H9 (cell line): ENCODE results near the gene DMAP1. TPM values are rescaled to one million over a fixed set of nuclear protein-coding genes. Genes with fewer than 3 reads are reported as not detected.

Experiments
- DNase-seq: peaks from one replicate; pipeline ENCODE4 v3.0.0-alpha.2; 2017
- H2AFZ ChIP-seq: one replicate; pipeline ENCODE4 v1.6.1; 2013; ENCODE audit warnings: mild to moderate bottlenecking, low read length, control low read depth, moderate library complexity
- H2AK5ac ChIP-seq: 2 replicates; pipeline ENCODE4 v1.6.1; 2013; ENCODE audit warnings: low read length, control low read depth, mixed read lengths; ENCODE audit not compliant: insufficient read length
- H2BK120ac ChIP-seq: one replicate; pipeline ENCODE4 v1.6.1; 2013; ENCODE audit warnings: low read depth, mild to moderate bottlenecking, low read length, control low read depth, inconsistent platforms; ENCODE audit not compliant: poor library complexity, severe bottlenecking
- H2BK12ac ChIP-seq: 2 replicates; pipeline ENCODE4 v1.6.1; 2013; ENCODE audit warnings: low read length, control low read depth, mixed read lengths, low read depth; ENCODE audit not compliant: insufficient read length
- H2BK15ac ChIP-seq: 2 replicates; pipeline ENCODE4 v1.6.1; 2013; ENCODE audit warnings: low read depth, low read length, control low read depth
- H2BK20ac ChIP-seq: one replicate; pipeline ENCODE4 v1.6.1; 2013; ENCODE audit warnings: low read depth, mild to moderate bottlenecking, low read length, control low read depth, inconsistent platforms; ENCODE audit not compliant: poor library complexity, severe bottlenecking
- H2BK5ac ChIP-seq: 2 replicates; pipeline ENCODE4 v1.6.1; 2013; ENCODE audit warnings: low read length, control low read depth, mixed read lengths; ENCODE audit not compliant: insufficient read length
- H3K14ac ChIP-seq: 2 replicates; pipeline ENCODE4 v1.6.1; 2013; ENCODE audit warnings: low read length, control low read depth; ENCODE audit not compliant: insufficient read depth
- H3K18ac ChIP-seq: 2 replicates; pipeline ENCODE4 v1.6.1; 2013; ENCODE audit warnings: low read depth, mild to moderate bottlenecking, mixed read lengths, low read length, control low read depth; ENCODE audit not compliant: insufficient read length
- H3K23ac ChIP-seq: 2 replicates; pipeline ENCODE4 v1.6.1; 2013; ENCODE audit warnings: low read length, control low read depth, mixed read lengths, low read depth; ENCODE audit not compliant: insufficient read length
- H3K23me2 ChIP-seq: 2 replicates; pipeline ENCODE4 v1.6.1; 2013; ENCODE audit warnings: low read depth, mild to moderate bottlenecking, mixed read lengths, low read length, control low read depth; ENCODE audit not compliant: insufficient read length, poor library complexity, severe bottlenecking
- H3K27ac ChIP-seq: 2 replicates; pipeline ENCODE4 v1.5.1; 2013; ENCODE audit warnings: low read length, control low read depth, mixed read lengths, low read depth; ENCODE audit not compliant: insufficient read length
- H3K27me3 ChIP-seq: 2 replicates; pipeline ENCODE4 v1.6.1; 2013; ENCODE audit warnings: low read length, control low read depth, inconsistent platforms; ENCODE audit not compliant: insufficient read depth
- H3K4ac ChIP-seq: 2 replicates; pipeline ENCODE4 v1.6.1; 2013; ENCODE audit warnings: low read depth, mild to moderate bottlenecking, control low read depth, inconsistent platforms, low read length, moderate library complexity
- H3K4me1 ChIP-seq: 2 replicates; pipeline ENCODE4 v1.6.1; 2013; ENCODE audit warnings: low read length, control low read depth, inconsistent platforms; ENCODE audit not compliant: insufficient read depth
- H3K4me2 ChIP-seq: 2 replicates; pipeline ENCODE4 v1.6.1; 2013; ENCODE audit warnings: low read length, control low read depth, mixed read lengths; ENCODE audit not compliant: insufficient read length, insufficient read depth
- H3K56ac ChIP-seq: 2 replicates; pipeline ENCODE4 v1.6.1; 2013; ENCODE audit warnings: low read depth, mild to moderate bottlenecking, mixed read lengths, low read length, control low read depth; ENCODE audit not compliant: insufficient read length
- H3K79me1 ChIP-seq: 2 replicates; pipeline ENCODE4 v1.6.1; 2013; ENCODE audit warnings: low read depth, mild to moderate bottlenecking, moderate library complexity, low read length, control low read depth, inconsistent platforms; ENCODE audit not compliant: insufficient read depth, poor library complexity, severe bottlenecking
- H3K79me2 ChIP-seq: 2 replicates; pipeline ENCODE4 v1.6.1; 2013; ENCODE audit warnings: low read length, control low read depth, inconsistent platforms; ENCODE audit not compliant: insufficient read depth
- H3K9ac ChIP-seq: 2 replicates; pipeline ENCODE4 v1.6.1; 2013; ENCODE audit warnings: low read length, control low read depth, mixed read lengths; ENCODE audit not compliant: insufficient read length; ENCODE audit errors: extremely low read depth
- H3K9me3 ChIP-seq: one replicate; pipeline ENCODE4 v1.6.1; 2013; ENCODE audit warnings: low read depth, low read length, inconsistent platforms; ENCODE audit not compliant: control insufficient read depth
- H3T11ph ChIP-seq: one replicate; pipeline ENCODE4 v1.6.1; 2013; ENCODE audit warnings: mild to moderate bottlenecking, low read length, control low read depth, inconsistent platforms
- H4K20me1 ChIP-seq: one replicate; pipeline ENCODE4 v1.6.1; 2013; ENCODE audit not compliant: control insufficient read depth, insufficient read length, insufficient read depth
- H4K5ac ChIP-seq: 2 replicates; pipeline ENCODE4 v1.6.1; 2013; ENCODE audit warnings: low read depth, mild to moderate bottlenecking, mixed read lengths, low read length, control low read depth; ENCODE audit not compliant: insufficient read length
- H4K8ac ChIP-seq: replicated peaks from 2 replicates; pipeline ENCODE4 v1.6.1; 2013; ENCODE audit warnings: low read length, control low read depth, mixed read lengths, low read depth; ENCODE audit not compliant: insufficient read length
- H4K91ac ChIP-seq: 2 replicates; pipeline ENCODE4 v1.6.1; 2013; ENCODE audit warnings: low read depth, mild to moderate bottlenecking, moderate library complexity, mixed read lengths, low read length, control low read depth; ENCODE audit not compliant: insufficient read length
- H3K27ac Mint-ChIP-seq, 3 experiments: 2 replicates in 2 of 3; 3 replicates in 1 of 3; pipeline ENCODE4 v1.8.0; 2020 to 2021; ENCODE audit warnings: mixed read lengths in 3 of 3, mild to moderate bottlenecking in 1 of 3, moderate library complexity in 1 of 3
- H3K27me3 Mint-ChIP-seq: 2 replicates; pipeline ENCODE4 v1.8.0; 2021; ENCODE audit warnings: low read depth, mild to moderate bottlenecking, moderate library complexity, mixed read lengths
- H3K36me3 Mint-ChIP-seq, 3 experiments: 2 replicates in 2 of 3; 3 replicates in 1 of 3; pipeline ENCODE4 v1.8.0; 2020 to 2021; ENCODE audit warnings: low read depth in 3 of 3, mixed read lengths in 3 of 3; ENCODE audit not compliant: insufficient read depth in 1 of 3
- H3K4me1 Mint-ChIP-seq, 2 experiments: 2 replicates each; pipeline ENCODE4 v1.8.0; 2020; ENCODE audit warnings: mixed read lengths in 2 of 2
- H3K4me3 Mint-ChIP-seq, 2 experiments: 2 replicates in 1 of 2; 3 replicates in 1 of 2; pipeline ENCODE4 v1.8.0; 2020 to 2021; ENCODE audit warnings: mild to moderate bottlenecking in 2 of 2, mixed read lengths in 2 of 2, moderate library complexity in 1 of 2
- H3K9me3 Mint-ChIP-seq, 2 experiments: 2 replicates in 1 of 2; 3 replicates in 1 of 2; pipeline ENCODE4 v1.8.0; 2020; ENCODE audit warnings: mild to moderate bottlenecking in 2 of 2, mixed read lengths in 2 of 2, moderate library complexity in 1 of 2
- WGBS: extraction: QIAGEN DNeasy Blood & Tissue Kit; methylation state at CpG from one replicate; pipeline ENCODE4 v1.1.7; 2013; ENCODE audit warnings: missing lambda C conversion rate, low lambda C conversion rate, mixed read lengths; ENCODE audit not compliant: insufficient read length; ENCODE audit errors: extremely low coverage; 5-methylcytosine and 5-hydroxymethylcytosine counted together
- total RNA-seq: library from RNA; stranded (reverse); gene quantifications from 2 replicates; pipeline ENCODE4 v1.2.1, GENCODE V29; 2021
- TF ChIP-seq, protein P1 (sequence below): fragments of 200-600 bp; sonication (generic); conservative IDR thresholded peaks from 3 replicates; pipeline ENCODE4 v1.8.0; 2021; ENCODE audit warnings: antibody characterized with exemption, mild to moderate bottlenecking

DMAP1 gene
- total RNA-seq, 1 experiment from 2014 or later, result 55.3 TPM

- H3K9me3 Mint-ChIP-seq, result no peaks in the 10 kb centered on the region
- TF ChIP-seq, protein P1, sequence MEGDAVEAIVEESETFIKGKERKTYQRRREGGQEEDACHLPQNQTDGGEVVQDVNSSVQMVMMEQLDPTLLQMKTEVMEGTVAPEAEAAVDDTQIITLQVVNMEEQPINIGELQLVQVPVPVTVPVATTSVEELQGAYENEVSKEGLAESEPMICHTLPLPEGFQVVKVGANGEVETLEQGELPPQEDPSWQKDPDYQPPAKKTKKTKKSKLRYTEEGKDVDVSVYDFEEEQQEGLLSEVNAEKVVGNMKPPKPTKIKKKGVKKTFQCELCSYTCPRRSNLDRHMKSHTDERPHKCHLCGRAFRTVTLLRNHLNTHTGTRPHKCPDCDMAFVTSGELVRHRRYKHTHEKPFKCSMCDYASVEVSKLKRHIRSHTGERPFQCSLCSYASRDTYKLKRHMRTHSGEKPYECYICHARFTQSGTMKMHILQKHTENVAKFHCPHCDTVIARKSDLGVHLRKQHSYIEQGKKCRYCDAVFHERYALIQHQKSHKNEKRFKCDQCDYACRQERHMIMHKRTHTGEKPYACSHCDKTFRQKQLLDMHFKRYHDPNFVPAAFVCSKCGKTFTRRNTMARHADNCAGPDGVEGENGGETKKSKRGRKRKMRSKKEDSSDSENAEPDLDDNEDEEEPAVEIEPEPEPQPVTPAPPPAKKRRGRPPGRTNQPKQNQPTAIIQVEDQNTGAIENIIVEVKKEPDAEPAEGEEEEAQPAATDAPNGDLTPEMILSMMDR, result no peak
- no peaks in the 10 kb centered on the region for H3K4me1 ChIP-seq
- H4K20me1 ChIP-seq, result no peaks in the 10 kb centered on the region
- H3K4me3 Mint-ChIP-seq, result no peak overlapping the region
- H3K9me3 ChIP-seq, result no peaks in the 10 kb centered on the region
- H3K4me2 ChIP-seq, result no peak overlapping the region
- no peak overlapping the region for H2AFZ ChIP-seq
- H4K91ac ChIP-seq, result no peak overlapping the region
- H3K79me1 ChIP-seq, result no peaks in the 10 kb centered on the region
- no peaks in the 10 kb centered on the region for H3K23me2 ChIP-seq
- H3K18ac ChIP-seq, result no peak overlapping the region
- no peaks in the 10 kb centered on the region; the same call in 1 of the 2 replicates for H3K27me3 ChIP-seq
- no peak overlapping the region; a peak in 1 of 7 replicates for H3K27ac Mint-ChIP-seq
- H3K4me1 Mint-ChIP-seq, result peaks cover 9 to 24% of the 10 kb centered on the region in 2 experiments
- no peaks in the 10 kb centered on the region for H3K79me2 ChIP-seq
- no peak overlapping the region for H2BK15ac ChIP-seq
- no peak overlapping the region for H4K5ac ChIP-seq
- H3K4ac ChIP-seq, result no peak overlapping the region
- no peaks in the 10 kb centered on the region for H3K27me3 Mint-ChIP-seq
- no peak overlapping the region for H2BK120ac ChIP-seq
- H2BK5ac ChIP-seq, result no peak overlapping the region
- no peak for DNase-seq
- no peak overlapping the region for H2AK5ac ChIP-seq
- no peak overlapping the region for H2BK12ac ChIP-seq
- no peak overlapping the region for H3K9ac ChIP-seq
- no peak overlapping the region for H3K27ac ChIP-seq
- H3K36me3 Mint-ChIP-seq, result peaks cover 3 to 13% (median 5%) of the 10 kb centered on the region in 3 experiments; a peak in 5 of 7 replicates
- H4K8ac ChIP-seq, result no peak overlapping the region
- no peak overlapping the region for H2BK20ac ChIP-seq
- no peak overlapping the region for H3T11ph ChIP-seq
- no peak overlapping the region for H3K14ac ChIP-seq
- H3K23ac ChIP-seq, result no peak overlapping the region
- H3K56ac ChIP-seq, result no peak overlapping the region
- WGBS, result no CpG with 5 or more reads among the region's 2 CpGs
Observed at GRCh38 chr1:44246806-44247205, 33.5 kb downstream of the DMAP1 start.
